Measurements from ENCODE around the gene TYRP1. TPM values are rescaled to one million over a fixed set of nuclear protein-coding genes. Genes with fewer than 3 reads are reported as not detected.

The TYRP1 gene
- total RNA-seq, 1 donor, result 0.09 TPM

DNA sequence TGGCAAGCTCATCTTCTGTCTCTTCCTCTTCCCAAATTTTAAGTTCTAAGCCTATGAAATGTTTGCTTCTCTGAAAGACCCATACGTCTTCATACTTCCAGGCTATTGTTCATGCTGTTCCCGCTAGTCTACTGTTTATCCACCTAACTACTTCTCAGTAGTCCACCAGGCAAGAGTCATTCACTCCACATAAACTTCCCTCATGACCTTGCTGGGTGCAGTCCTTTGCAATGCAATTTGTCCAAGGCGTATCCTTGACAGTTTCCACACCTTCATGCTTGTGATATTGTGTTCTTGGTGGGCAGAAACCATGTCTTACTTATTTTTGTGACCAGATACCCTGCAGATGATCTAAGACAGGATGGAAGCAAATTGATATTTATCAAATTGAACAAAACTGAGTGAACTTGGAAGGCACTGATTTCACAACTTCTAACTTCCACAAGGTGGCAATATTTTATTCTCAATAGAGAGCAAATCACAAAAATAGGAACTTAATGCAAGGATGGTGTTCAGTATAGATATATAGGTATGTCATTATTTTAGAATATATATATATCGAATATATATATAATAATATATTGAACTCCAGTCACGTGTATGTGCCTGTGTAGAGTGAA is 30.3 kb downstream of the TYRP1 start:
- TF ChIP-seq, protein P1, sequence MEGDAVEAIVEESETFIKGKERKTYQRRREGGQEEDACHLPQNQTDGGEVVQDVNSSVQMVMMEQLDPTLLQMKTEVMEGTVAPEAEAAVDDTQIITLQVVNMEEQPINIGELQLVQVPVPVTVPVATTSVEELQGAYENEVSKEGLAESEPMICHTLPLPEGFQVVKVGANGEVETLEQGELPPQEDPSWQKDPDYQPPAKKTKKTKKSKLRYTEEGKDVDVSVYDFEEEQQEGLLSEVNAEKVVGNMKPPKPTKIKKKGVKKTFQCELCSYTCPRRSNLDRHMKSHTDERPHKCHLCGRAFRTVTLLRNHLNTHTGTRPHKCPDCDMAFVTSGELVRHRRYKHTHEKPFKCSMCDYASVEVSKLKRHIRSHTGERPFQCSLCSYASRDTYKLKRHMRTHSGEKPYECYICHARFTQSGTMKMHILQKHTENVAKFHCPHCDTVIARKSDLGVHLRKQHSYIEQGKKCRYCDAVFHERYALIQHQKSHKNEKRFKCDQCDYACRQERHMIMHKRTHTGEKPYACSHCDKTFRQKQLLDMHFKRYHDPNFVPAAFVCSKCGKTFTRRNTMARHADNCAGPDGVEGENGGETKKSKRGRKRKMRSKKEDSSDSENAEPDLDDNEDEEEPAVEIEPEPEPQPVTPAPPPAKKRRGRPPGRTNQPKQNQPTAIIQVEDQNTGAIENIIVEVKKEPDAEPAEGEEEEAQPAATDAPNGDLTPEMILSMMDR (IDR thresholded peaks at IDR 0.05; ENCODE audit: insufficient read depth, low read length), result peak; percentile 44
- H3K4me3 ChIP-seq (ENCODE audit: low read depth, low read length), result no peak overlapping the region
- peak; percentile 65 for DNase-seq (ENCODE audit: low read depth)

DNA sequence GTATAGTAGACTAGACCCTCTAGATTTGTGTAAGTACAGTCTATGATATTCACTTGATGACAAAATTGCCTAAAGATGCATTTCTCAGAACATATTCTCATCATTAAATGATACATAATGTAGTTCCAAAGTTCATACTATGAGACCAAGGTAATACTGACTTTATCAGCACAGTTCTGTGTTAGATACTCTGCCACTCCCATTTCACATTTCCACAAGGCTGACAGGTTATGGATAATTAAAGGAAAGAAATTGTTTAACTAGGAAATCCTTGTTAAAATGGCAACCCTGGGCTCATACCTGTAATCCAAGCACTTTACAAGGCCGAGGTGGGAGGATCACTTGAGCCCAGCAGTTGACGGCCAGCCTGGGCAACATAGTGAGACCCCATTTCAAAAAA is 33.6 kb downstream of the TYRP1 start:
- no peak for DNase-seq (ENCODE audit: low read depth)
- TF ChIP-seq, protein P1 (IDR thresholded peaks at IDR 0.05; ENCODE audit: insufficient read depth, low read length), result no peak
- H3K4me3 ChIP-seq (ENCODE audit: low read depth, low read length), result no peak overlapping the region

DNA sequence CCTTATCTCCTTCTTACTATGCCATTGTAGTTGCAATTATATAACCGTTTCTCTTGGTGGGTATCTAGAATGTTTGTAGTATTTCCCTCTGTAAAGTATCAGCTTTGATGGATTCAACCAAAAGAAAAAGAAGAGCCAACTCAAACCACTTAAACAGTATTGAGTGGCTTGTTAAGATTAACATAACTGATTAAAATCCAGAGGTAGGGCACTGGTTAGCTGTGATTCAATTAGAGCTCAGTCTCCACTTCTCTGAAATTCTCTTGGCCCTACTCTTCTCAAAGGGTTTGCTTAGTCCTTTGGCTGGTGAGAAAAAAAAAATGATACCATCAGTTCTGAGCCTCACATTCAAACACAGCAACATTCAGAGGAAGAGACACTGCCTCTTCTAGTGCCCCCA is 37.0 kb downstream of the TYRP1 start:
- TF ChIP-seq, protein P1 (IDR thresholded peaks at IDR 0.05; ENCODE audit: insufficient read depth, low read length), result no peak
- DNase-seq (ENCODE audit: low read depth), result no peak
- no peak overlapping the region for H3K4me3 ChIP-seq (ENCODE audit: low read depth, low read length)

DNA sequence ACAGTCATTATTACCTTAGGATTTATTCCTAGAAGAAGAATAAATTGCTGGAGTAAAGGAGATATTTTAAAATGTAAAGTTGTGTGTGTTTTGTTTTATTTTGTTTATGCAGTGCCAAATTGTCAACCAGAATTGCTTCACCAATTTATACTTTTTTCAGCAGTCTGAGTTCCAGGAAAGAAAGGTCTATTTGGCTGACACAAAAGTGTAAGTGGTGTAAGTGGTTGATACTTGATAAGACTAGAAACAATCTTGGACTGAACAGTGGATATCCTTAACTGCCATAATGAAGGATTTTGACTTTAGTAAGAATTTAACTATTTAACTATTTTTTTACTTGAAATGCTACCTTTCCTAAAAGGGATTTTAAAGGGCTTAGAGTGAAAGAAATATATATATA is 37.7 kb downstream of the TYRP1 start:
- no peak for DNase-seq (ENCODE audit: low read depth)
- TF ChIP-seq, protein P1 (IDR thresholded peaks at IDR 0.05; ENCODE audit: insufficient read depth, low read length), result no peak
- H3K4me3 ChIP-seq (ENCODE audit: low read depth, low read length), result no peak overlapping the region

DNA sequence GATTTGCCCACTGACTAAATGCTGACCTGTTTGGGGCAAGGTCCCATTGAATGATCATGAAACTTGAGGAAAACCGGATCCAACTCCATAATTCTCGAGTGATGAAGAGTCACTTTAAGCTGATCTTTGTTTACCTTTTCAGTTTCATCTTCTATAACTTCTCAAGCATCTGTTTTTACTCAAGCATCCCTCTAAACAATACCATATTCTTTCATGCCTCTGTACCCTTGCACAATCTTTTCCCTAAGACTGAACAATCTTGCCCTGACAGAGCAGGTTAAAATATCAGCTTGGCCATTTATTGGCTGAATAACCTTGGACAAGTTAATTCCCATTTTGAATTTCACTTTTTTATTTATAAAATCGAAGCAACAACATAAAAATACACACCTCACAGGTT is 39.8 kb downstream of the TYRP1 start:
- DNase-seq (ENCODE audit: low read depth), result no peak
- TF ChIP-seq, protein P1 (IDR thresholded peaks at IDR 0.05; ENCODE audit: insufficient read depth, low read length), result no peak
- H3K4me3 ChIP-seq (ENCODE audit: low read depth, low read length), result no peak overlapping the region

DNA sequence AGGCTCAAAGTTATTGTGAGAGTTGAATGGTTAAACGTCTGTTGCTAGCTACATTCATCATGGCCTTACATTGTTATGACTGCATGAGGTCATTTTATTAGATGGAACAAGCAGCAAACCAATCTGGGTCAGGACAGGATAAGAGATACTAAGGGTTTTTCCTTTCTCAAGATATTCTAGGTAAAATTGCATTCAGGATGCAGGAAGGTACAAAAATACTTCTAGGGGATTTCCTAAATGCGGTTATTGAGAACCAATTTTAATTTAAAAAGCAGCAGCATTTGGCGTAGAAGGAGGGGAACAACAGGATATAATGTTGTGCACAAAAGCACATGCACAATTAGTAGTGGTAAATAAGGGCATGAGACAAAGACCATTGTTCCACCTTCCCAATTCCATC is 42.5 kb downstream of the TYRP1 start:
- TF ChIP-seq, protein P1 (IDR thresholded peaks at IDR 0.05; ENCODE audit: insufficient read depth, low read length), result no peak
- no peak overlapping the region for H3K4me3 ChIP-seq (ENCODE audit: low read depth, low read length)

DNA sequence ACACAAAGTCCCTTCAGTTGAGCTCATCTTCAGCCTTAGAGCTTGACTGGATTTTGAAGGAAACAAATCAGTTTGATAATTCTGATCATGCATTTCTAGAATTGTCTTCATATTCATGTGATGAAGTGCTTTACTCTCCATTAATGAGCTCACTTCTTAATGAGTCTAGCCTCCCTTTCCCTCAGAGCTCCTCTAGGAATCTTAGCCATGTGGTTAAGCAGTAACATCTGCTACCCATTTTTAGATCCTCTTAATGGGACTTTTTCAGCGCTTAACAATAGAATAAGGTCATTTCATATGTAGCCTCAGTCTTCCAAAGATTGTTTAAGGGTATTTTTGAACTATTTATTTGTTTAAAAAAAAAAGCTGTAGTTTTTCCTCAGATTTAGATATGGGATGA is 44.7 kb downstream of the TYRP1 start:
- no peak overlapping the region for H3K4me3 ChIP-seq (ENCODE audit: low read depth, low read length)
- TF ChIP-seq, protein P1 (IDR thresholded peaks at IDR 0.05; ENCODE audit: insufficient read depth, low read length), result no peak
- no peak for DNase-seq (ENCODE audit: low read depth)

More for the DNA sequence above, 42.5 kb downstream of the TYRP1 start:
- no peak for DNase-seq (ENCODE audit: low read depth)

Measured in fibroblast of the aortic adventitia (primary cell).